ENCODE results near the gene VSTM4. TPM values are rescaled to one million over a fixed set of nuclear protein-coding genes. Genes with fewer than 3 reads are reported as not detected.
A peak's percentile ranks its signal among the peaks of the same experiment; 100 is the strongest.

Gene VSTM4
- total and polyA plus RNA-seq, 9 of the 15 experiments (the other 6 are each of a cell fraction or from before 2014, with no cell fraction given) = 1.0 to 7.9 (median 3.0) TPM

DNA sequence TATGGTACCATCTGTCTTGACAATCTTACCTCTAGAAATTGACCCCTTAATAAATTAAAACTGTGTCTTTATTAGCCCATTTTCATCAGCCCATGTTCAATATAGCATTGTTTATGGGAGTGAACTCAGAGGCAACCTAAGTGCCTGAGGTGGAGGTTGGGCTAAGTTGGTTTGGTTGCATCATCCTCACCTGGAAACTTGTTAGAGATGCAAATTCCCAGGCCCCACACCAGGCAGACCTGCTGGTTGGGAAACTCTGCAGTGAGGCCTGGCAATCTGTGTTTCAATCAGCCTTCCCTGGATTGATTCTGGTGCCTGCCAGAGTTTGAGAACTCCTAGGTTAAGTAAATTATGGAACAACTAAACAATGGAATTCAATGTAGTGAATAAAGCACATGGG is 27.9 kb upstream of the VSTM4 start:
- Histone ChIP-seq H3K79me2 (ENCODE audit: control insufficient read depth, insufficient read depth, low read length) (no peaks in the 10 kb centered on the region), H3K4me1 (replicated peaks in 1 of 2; ENCODE audit: control insufficient read depth in 2 of 2, insufficient read depth in 2 of 2, low read length in 2 of 2) (peaks cover 0 to 3% of the 10 kb centered on the region in 2 experiments; a peak in 2 of 5 replicates), H3K4me2 (ENCODE audit: insufficient read depth, low read length) (no peak overlapping the region), H3K9me3 (replicated peaks; ENCODE audit: control insufficient read depth, insufficient read depth, low read depth, low read length) (no peaks in the 10 kb centered on the region), H3K9ac (ENCODE audit: insufficient read depth in 1 of 2, low read depth in 2 of 2, low read length in 2 of 2) (no peak overlapping the region), H3K36me3 (ENCODE audit: control insufficient read depth, insufficient read depth, low read length) (no peaks in the 10 kb centered on the region), H3K27me3 (ENCODE audit: control insufficient read depth in 2 of 2, insufficient read depth in 2 of 2, low read length in 2 of 2) (no peaks in the 10 kb centered on the region), H3K4me3 (no peak overlapping the region), H2AFZ (ENCODE audit: low read depth, low read length) (no peak overlapping the region), H3K27ac (ENCODE audit: extremely low read depth, low read depth, low read length) (no peak overlapping the region), H3K9me1 (ENCODE audit: control insufficient read depth, insufficient read depth, low read length) (no peaks in the 10 kb centered on the region), H4K20me1 (replicated peaks; ENCODE audit: control insufficient read depth, insufficient read depth, low read length) (no peaks in the 10 kb centered on the region)
- TF ChIP-seq CEBPB (tag; IDR thresholded peaks at IDR 0.05) (0 out of 2 replicates have a peak, but pooled peaks have one; percentile 21), SP2 (IDR thresholded peaks at IDR 0.05; ENCODE audit: extremely low read depth, low read depth, low read length, poor library complexity, severe bottlenecking) (no peak), ZNF76 (CRISPR knock-in tag; IDR thresholded peaks at IDR 0.05; ENCODE audit: borderline replicate concordance) (no peak), ZKSCAN8 (CRISPR knock-in tag; IDR thresholded peaks at IDR 0.05) (no peak), CEBPG (CRISPR knock-in tag; IDR thresholded peaks at IDR 0.05) (no peak), CEBPG (tag; conservative IDR thresholded peaks at IDR 0.05 in 1 of 2, IDR thresholded peaks at IDR 0.05 in 1 of 2) (peak in 1 of 2 experiments; percentile 48; a peak in 1 of 4 replicates), ZFP30 (CRISPR knock-in tag; IDR thresholded peaks at IDR 0.05; ENCODE audit: borderline replicate concordance) (no peak), ZNF830 (CRISPR knock-in tag; IDR thresholded peaks at IDR 0.05) (no peak), NRF1 (conservative IDR thresholded peaks at IDR 0.05 in 1 of 2, IDR thresholded peaks at IDR 0.05 in 1 of 2) (no peak)
- TF ChIP-seq, protein P1, sequence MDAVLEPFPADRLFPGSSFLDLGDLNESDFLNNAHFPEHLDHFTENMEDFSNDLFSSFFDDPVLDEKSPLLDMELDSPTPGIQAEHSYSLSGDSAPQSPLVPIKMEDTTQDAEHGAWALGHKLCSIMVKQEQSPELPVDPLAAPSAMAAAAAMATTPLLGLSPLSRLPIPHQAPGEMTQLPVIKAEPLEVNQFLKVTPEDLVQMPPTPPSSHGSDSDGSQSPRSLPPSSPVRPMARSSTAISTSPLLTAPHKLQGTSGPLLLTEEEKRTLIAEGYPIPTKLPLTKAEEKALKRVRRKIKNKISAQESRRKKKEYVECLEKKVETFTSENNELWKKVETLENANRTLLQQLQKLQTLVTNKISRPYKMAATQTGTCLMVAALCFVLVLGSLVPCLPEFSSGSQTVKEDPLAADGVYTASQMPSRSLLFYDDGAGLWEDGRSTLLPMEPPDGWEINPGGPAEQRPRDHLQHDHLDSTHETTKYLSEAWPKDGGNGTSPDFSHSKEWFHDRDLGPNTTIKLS (IDR thresholded peaks at IDR 0.05; ENCODE audit: borderline replicate concordance, low read depth) = no peak
- TF ChIP-seq, protein P2, sequence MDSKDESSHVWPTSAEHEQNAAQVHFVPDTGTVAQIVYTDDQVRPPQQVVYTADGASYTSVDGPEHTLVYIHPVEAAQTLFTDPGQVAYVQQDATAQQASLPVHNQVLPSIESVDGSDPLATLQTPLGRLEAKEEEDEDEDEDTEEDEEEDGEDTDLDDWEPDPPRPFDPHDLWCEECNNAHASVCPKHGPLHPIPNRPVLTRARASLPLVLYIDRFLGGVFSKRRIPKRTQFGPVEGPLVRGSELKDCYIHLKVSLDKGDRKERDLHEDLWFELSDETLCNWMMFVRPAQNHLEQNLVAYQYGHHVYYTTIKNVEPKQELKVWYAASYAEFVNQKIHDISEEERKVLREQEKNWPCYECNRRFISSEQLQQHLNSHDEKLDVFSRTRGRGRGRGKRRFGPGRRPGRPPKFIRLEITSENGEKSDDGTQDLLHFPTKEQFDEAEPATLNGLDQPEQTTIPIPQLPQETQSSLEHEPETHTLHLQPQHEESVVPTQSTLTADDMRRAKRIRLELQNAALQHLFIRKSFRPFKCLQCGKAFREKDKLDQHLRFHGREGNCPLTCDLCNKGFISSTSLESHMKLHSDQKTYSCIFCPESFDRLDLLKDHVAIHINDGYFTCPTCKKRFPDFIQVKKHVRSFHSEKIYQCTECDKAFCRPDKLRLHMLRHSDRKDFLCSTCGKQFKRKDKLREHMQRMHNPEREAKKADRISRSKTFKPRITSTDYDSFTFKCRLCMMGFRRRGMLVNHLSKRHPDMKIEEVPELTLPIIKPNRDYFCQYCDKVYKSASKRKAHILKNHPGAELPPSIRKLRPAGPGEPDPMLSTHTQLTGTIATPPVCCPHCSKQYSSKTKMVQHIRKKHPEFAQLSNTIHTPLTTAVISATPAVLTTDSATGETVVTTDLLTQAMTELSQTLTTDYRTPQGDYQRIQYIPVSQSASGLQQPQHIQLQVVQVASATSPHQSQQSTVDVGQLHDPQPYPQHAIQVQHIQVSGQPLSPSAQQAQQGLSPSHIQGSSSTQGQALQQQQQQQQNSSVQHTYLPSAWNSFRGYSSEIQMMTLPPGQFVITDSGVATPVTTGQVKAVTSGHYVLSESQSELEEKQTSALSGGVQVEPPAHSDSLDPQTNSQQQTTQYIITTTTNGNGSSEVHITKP (IDR thresholded peaks at IDR 0.05; ENCODE audit: partially characterized antibody) = no peak
- TF ChIP-seq, protein P3, sequence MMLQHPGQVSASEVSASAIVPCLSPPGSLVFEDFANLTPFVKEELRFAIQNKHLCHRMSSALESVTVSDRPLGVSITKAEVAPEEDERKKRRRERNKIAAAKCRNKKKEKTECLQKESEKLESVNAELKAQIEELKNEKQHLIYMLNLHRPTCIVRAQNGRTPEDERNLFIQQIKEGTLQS (IDR thresholded peaks at IDR 0.05) = peak; percentile 55
- TF ChIP-seq, protein P3 (CRISPR knock-in tag; conservative IDR thresholded peaks at IDR 0.05) = no peak
- no TSS peak for BruUV-seq (replicated peaks)
- no peak for FAIRE-seq
- DNase-seq (ENCODE audit: extremely low read depth in 1 of 4, low spot score in 3 of 4) = no peak
- POLR2A ChIA-PET = no interaction called here
- in situ Hi-C loops (cut with MboI) = no loop called here
- peak; percentile 24; the same call in 1 of the 3 replicates for ATAC-seq
- CTCF ChIA-PET (ENCODE audit: low intra/inter-chr PET ratio) = no interaction called here
- intact Hi-C loops (cut with micrococcal nuclease) = no loop called here
